Fibroblast of mammary gland (primary cell): Measurements from ENCODE around the gene IDH3B.

Experiments used
- DNase-seq: peaks from one replicate; pipeline ENCODE4 v3.0.0-alpha.2; 2010; ENCODE audit warnings: low read depth
- H3K4me3 ChIP-seq: 2 replicates; pipeline ENCODE4 v1.5.1; 2011; ENCODE audit warnings: low read depth, mild to moderate bottlenecking, low read length, moderate library complexity; ENCODE audit not compliant: control insufficient read depth
- CTCF ChIP-seq: conservative IDR thresholded peaks from 2 replicates; pipeline ENCODE4 v1.5.1; 2011; ENCODE audit warnings: low read depth, low read length, inconsistent platforms; ENCODE audit not compliant: control insufficient read depth, insufficient read depth

IDH3B gene

GRCh38 chr20:2663887-2664719 is at the start of gene IDH3B:
Gene IDH3B (minus strand): TSS chr20:2664216. CDS start chr20:2664188, 28 bp downstream.
- peak; percentile 93 for DNase-seq
- peak within 1 kb of the TSS; percentile 97 for H3K4me3 ChIP-seq
- no peak for TF ChIP-seq CTCF

DNA sequence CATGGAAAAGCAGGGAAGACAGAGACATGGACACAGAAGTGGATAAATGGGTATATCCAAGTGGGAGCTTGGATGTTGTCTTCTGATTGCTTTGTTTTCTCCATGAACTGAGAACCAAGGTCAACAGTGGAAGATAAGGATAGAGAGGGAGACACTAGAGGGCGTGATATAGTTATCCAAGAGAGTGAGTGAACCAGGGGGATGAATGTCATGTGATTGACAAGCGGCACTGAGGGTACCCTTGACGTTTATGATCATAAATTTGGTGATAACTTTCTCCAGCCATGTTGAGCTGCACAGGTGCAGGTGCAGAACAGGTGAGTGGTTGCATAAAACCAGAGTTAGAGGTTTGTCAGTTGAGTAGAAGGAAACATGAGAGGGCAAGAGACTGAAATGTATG is 49.3 kb upstream of the IDH3B start:
- peak; percentile 26 for TF ChIP-seq CTCF
- no peak overlapping the region for H3K4me3 ChIP-seq
- peak; percentile 14 for DNase-seq

- TF ChIP-seq CTCF = no peak
- no peak for DNase-seq
- no peak overlapping the region for H3K4me3 ChIP-seq
These were observed 45.4 kb upstream of the IDH3B start for GRCh38 chr20:2709205-2709981.

DNA sequence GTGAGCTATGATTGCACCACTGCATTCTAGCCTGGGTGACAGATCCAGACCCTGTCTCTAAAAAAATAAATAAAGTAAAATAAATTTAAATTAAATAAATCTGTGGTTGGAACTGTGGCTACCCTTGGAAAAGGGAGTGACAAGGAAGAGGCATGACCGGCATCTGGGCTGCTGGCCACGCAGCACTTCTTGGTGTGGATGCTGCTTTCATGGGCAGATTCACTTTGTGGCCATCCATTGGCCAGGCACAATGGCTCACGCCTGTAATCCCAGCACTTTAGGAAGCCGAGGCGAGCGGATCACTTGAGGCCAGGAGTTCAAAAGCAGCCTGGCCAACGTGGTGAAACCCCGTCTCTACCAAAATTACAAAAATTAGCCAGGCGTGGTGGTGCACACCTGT is 44.6 kb upstream of the IDH3B start:
- DNase-seq = no peak
- TF ChIP-seq CTCF = no peak
- no peak overlapping the region for H3K4me3 ChIP-seq

GRCh38 chr20:2708073-2708415 is 44.0 kb upstream of the IDH3B start:
- H3K4me3 ChIP-seq = no peak overlapping the region
- TF ChIP-seq CTCF = no peak

DNA sequence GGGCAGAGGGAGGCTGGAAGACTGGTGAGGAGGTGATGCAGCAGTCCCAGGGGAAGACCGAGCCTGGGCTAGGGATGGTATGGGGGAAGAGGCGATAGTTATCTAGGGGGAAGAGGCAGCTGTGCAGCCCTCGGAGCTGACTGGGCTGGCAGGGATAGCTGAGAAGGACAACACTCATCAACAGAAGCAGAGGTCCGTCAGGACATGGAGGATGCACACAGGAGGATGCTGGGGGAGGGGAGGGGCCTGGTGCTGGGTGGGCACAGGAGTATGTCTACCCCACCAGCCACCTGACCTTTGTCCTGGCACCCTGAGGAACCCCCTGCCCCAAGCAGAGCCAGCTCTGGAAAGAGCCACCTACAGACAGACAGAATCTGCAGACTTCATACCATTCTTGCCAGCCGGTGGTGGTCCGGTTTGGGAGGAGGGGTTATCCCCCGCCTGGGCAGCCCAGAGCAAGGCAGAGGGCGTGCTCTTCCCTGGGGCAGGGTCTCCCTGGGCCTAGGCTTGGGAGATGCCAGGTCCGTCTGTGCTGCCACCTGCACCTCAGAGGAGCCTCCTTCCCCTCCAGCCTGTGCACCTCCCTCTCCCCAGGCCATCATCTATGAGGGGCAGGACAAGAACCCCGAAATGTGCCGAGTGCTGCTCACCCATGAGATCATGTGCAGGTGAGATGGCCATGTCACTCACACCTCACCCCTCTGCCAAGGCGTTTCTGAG is 43.5 kb upstream of the IDH3B start:
- no peak for TF ChIP-seq CTCF
- DNase-seq = no peak
- no peak overlapping the region for H3K4me3 ChIP-seq

More at GRCh38 chr20:2708073-2708415, 44.0 kb upstream of the IDH3B start:
- DNase-seq = no peak
